GM18870 (cell line): Measurements from ENCODE around the gene CAMKMT.
A peak's percentile ranks its signal among the peaks of the same experiment; 100 is the strongest.

Source experiments
- ATAC-seq: cut with Tn5 transposase; IDR thresholded peaks from one replicate; pipeline ENCODE4 v1.9.1; 2021; ENCODE audit warnings: moderate library complexity; ENCODE audit not compliant: unreplicated experiment

The CAMKMT gene

GRCh38 chr2:44766777-44767176, 405.0 kb downstream of the CAMKMT start:
- ATAC-seq = no peak

DNA sequence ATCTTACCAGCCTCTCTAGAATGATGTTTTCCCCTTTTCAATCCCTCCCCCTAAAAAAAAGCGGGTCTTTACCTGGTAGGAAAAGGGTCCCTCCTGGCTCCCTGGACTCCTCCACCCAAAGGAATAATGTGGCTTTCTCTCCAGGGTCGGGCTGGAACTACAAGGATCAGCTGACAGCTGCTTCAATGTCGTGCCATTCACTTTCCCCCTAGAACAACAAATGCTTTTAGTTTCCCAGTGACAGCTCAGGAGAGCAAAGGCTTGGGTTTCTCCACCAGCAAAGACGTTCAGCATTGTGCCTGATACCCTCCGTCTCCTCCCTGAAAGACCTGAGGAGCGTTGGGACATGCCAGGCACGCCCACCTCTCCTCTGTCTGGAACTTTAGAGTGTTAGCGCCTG, 405.9 kb downstream of the CAMKMT start:
- ATAC-seq = no peak

DNA sequence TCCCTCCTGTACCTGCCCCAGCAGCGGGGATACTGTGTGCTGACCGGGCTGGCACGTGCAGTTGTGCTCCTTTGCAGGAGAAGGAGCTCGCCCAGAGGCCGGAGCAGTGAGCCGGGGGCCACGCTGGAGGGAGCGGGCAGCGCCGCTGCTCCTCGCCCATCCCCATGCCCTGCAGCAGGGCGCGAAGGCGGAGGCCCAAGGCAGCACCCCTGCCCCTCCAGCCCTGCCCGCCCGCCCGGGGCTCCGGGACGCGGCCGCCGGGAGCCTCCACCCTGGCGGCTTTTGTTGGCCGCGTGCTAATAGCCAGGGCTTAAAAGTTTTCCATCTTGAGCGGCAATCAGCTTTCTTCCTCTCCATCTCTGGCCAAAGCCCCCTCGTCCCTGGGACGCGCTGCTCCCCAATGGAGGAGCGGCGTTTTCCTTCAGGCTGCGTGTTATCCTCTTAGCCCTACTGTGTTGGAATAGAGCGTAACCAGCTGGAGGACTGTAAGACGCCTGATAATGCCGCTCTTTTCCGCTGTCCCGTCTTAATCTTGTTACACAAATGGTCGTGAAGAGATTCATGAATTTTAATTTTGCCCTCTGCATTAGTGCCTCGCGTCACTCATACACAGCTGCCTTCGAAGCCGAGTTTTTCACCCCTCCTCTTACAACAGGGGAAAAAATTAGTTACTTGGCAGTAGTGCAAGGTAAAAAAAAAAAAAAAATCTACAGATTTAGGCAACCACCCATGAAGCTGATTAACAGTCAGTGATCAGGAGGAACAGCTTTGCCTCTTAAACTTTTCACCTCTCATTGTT, 406.9 kb downstream of the CAMKMT start:
- no peak for ATAC-seq

DNA sequence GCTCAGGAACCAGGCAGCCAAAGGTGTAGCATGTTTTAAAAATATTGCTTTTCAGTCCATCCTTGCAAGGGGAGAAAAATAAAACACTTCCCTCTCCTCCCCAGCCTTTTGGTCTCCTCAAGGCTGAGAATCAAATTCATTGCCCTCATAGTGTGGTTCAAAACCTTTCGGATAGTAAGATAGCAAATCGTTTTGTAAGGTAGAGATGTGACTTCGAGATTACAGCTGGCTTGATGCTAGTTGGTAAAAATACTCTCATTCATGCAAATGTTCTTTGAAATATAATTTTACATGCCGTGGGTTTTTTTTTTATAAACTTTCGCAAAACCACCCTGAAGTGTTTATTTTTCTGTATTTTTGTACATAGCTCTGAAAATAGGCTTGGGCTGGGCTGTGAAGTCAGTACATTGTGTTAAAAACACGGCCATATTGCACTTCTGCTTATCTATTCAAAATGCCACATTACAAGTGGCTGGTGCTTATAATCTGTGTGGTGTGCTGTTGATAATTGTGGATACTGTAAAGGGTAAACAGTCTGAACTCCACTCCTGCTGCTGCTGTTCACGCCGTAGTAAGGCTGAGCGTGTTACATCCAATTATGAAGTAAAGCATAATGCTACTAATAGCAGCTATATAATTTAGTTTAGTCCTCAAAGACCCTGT, 407.7 kb downstream of the CAMKMT start:
- ATAC-seq = no peak

GRCh38 chr2:44770221-44771195, 408.8 kb downstream of the CAMKMT start:
- ATAC-seq = no peak

DNA sequence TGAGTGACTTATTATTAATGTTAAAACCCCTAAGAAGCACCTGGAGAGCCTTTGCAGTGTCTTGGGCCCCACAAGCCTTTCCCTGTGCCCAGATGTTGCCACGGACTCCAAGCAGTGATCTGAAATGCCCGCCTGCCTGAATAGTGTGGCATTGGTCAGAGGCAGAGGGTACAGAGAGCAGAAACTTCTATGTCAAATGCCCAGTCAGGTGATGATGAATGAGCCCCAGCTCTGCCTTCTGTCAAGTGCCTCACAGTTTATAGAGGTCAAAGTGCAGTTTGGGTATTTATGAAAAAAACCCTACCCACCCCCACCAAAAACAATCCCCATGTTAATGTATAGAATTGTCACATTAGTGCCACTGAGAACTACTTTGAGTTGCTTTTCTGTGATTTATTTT, 409.8 kb downstream of the CAMKMT start:
- no peak for ATAC-seq

DNA sequence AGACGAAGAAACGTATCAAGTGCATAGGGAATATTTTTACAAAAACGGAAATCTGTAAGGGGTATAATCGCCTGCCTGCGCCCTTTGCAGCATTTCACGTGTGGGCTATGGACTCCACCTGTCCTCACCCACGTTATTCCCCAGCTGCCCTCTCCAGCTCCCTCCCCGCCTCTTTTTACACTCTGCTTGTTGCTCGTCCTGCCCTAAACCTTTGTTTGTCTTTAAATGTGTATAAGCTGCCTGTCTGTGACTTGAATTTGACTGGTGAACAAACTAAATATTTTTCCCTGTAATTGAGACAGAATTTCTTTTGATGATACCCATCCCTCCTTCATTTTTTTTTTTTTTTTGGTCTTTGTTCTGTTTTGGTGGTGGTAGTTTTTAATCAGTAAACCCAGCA, 410.4 kb downstream of the CAMKMT start:
- ATAC-seq = no peak

DNA sequence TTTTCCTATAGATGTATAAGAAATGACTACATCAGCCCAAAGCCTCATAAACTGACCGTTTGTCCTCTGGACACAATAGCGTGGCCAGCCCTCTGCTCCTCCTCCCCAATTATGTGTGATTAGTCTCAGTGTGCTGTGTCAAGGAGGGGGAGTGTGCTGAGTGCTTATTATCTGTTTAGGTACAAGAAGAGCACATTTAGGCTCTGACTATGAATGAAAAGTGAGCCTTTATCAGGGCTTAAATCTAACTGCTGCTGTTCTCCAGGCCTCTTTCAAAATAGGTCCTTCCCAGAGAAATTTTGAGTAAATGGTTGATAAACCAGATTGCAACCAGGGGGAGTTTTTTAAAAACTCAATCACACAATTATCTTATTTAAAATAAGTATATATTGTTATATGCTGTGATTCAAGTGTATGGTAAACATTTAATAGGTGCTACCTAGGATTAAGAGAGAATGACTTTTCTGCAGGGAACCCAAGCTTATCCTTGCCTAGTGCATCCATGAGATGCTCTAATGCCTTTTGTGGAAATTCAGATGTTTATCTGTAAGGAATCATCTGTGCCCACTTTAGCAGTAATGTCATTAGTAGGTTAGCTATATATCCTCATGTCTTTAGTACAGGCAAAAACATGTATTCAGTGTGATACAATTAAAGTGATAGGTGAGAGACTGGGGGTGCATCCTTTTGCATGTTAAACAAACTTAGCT, 411.1 kb downstream of the CAMKMT start:
- no peak for ATAC-seq

- ATAC-seq = no peak
Observed at GRCh38 chr2:44774826-44775492, 413.2 kb downstream of the CAMKMT start.

DNA sequence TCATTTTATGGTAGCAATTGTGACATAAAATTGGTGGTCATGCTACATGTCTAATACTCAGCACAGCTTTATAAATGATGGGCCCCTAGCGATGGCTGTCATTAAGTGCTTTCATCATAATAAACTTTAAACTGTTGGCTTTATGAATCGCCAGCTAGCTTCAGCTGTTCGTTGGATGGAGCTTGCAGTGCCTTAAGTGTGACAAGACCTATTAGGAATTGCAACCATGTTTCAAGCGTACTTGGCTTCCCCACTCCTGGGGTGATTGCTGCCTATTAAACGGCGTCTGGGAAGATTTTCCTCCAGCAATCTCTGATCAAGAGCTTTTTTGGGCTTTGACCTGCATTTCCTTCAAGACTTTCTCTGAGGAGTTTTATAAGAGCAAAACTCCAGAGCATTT, 415.3 kb downstream of the CAMKMT start:
- ATAC-seq = no peak

- ATAC-seq = no peak
Observed at GRCh38 chr2:44777537-44777936, 415.8 kb downstream of the CAMKMT start.

DNA sequence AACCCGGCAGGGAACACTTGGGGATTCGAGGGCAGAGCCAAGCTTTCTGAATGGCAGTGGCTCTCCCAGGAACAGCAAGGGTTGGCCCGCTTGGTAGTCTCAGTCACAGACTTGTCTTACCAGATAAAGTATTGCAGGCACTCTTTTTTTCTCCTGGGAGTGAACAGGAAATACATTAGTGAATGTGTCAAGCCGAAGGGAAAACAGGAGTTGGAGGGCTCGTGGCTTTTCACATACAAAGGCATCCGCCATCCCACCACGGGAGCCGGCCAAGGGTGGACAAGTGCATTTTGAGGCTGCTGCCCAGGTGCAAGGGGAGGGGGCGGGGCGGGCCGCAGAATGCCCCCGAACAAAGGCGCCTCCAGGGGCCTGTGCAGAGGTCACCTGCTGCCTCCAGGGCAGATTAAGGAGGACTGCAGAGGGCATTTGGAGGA, 416.5 kb downstream of the CAMKMT start:
- ATAC-seq = peak; percentile 17

DNA sequence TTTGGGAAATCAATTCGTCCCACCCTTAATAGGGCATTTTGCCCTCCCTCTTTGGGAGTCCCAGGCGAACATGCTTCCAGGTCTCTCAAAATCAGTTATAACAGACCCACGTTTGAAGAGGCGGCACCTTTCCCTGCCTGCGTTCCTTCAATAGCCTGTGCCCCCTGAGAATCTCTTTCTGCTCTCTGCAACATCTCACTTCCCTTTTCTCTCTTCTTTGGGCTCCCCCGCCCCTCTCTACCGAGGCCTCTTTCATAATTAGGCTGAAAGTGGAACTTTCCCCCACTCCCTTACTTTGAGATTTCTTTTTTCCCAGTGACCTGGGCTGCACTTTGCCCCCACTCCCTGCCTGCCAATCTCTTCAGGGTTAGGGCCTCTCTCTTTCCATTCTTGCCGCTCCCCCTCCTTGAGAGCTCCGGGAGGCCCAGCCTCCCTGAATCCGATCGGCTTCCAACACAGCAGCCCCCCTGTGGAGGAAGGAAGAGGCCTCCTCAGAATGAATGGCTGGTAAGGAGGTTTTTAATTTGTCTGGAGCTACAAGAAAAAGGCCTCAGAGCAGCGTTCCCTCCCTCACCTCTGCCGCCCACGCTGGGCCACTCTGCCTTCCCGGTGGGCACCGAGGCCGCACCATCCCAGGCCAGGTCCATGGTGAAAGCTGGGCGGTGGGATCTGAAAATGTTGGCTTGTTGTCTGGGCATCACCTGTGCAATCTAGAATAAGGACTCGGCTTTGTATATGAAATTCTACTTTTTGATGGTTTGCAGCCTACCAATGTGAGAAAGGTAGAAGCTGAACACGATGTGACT, 417.1 kb downstream of the CAMKMT start:
- ATAC-seq = peak; percentile 95

DNA sequence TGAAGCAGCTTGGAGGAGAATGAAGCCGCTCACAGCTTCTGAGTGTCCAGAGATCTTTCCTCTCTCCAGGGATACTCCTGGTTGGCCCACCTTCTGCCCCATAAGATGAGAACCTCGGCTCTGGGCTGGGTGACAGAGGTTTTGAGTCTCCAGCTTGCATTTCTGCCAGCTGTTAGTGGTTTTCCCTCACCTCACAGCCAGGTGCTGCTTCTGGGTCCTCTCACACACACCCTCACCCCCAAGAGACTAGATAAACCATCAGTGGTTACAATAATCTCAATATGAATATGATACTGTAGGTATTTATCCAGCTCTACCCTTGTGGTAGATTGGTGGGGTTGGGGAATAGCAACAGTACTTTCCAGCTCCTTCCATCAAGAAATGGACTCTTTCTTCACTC, 418.0 kb downstream of the CAMKMT start:
- no peak for ATAC-seq

GRCh38 chr2:44780406-44780805, 418.7 kb downstream of the CAMKMT start:
- no peak for ATAC-seq

DNA sequence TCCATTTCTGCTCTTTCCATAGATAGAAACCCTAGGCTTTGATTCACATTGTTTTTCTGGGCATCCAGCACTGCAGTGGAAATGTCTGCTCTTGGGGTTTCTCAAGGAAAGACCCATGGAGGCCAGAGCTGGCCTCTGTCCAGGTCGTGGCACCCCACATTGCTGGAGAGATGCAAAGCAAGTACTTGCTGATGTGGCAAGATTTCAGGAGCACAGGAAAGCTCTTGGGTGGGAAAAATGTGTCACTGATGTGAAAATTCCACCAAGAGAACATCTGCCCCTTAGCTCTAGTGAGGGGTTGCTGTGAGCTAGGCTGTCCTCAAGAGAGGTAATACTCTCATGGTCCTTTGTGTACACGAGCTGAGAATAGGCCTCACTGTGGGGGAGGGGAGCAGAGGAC, 423.7 kb downstream of the CAMKMT start:
- no peak for ATAC-seq

DNA sequence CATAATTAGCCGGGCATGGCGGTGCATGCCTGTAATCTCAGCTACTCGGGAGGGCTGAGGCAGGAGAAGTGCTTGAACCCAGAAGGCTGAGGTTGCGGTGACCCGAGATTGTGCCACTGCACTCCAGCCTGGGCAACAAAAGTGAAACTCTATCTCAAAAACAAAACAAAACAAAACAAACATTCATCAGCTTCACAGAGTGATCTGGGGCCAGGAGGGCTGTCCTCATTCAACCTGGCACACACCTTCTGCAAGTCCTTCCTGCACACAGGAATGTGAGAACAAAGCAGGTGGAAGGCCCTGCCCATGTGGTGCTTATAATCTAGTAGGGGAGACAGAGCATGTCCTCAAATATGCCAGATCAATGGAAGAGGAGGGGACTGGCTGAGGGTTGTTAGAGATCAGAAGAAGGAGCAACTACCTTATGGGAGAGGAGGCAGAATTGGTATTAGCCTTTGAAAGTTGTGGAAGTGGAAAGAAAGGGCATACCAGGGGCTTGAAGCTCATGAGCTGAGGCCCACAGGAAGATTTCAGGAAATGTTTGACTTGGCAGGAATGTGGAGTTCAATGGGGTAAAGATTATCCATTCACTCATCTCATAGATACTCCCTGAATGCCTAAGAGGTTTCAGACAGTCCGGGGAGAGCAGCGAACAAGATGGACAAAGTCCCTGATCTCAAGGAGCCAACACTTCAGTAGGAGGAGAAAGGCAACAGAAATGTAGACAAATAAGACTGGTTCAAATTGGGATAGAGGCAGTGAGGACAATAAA, 424.5 kb downstream of the CAMKMT start:
- ATAC-seq = no peak

DNA sequence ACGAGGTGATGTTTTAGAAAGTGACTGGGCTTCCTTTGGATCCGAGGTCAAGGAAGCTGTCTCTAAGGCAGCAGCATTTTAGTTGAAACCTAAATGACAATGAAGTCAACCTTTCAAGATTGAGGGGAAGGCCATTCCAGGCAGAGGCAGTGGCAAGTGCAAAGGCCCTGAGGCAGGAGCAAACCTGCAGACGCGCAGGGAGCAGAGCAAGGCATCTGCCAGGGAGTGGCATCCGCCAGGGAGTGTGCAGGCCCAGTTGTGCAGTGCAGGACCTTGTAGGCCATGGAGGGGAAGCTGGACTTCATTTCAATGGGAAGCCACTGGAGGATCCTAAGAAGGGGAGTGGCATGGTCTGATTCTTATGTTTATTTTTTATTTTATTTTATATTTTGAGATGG, 425.1 kb downstream of the CAMKMT start:
- ATAC-seq = no peak

DNA sequence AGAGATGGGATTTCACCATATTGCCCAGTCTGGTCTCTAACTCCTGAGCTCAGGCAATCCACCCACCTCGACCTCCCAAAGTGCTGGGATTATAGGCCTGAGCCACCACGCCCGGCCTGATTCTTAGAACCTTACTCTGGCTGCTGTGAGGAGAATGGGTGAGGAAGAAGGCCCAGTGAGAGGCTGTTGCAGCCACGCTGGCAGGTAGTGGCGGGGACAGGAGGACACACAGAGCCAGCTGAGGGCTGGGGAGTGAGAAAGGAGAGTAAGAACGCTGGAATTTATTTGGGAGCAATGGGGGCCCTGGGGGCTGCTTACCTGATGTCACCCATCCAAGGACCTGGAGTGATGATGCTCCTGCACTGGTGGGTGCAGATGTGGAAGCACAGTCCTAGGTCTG, 425.9 kb downstream of the CAMKMT start:
- no peak for ATAC-seq
